Cardiac muscle cell (in vitro differentiated cells and primary cell): ENCODE results near the gene UBL3. TPM values are rescaled to one million over a fixed set of nuclear protein-coding genes. Genes with fewer than 3 reads are reported as not detected.
A peak's percentile ranks its signal among the peaks of the same experiment; 100 is the strongest.

Source experiments
- DNase-seq, 2 donors: peaks; one replicate each; pipeline versions ENCODE4 v3.0.0 to v3.0.0-alpha.2; 2010 to 2017; ENCODE audit warnings: low read depth in 1 of 2, low spot score in 1 of 2
- H3K27ac ChIP-seq: fragments of 200-600 bp; sonication (generic); 2 replicates; pipeline ENCODE4 v1.5.1; 2016
- H3K27me3 ChIP-seq: fragments of 200-600 bp; sonication (generic); 2 replicates; pipeline ENCODE4 v1.6.0; 2016; ENCODE audit warnings: control low read depth
- H3K36me3 ChIP-seq: fragments of 200-600 bp; sonication (generic); 2 replicates; pipeline ENCODE4 v1.5.1; 2016; ENCODE audit warnings: control low read depth
- H3K4me1 ChIP-seq: fragments of 200-600 bp; sonication (generic); 2 replicates; pipeline ENCODE4 v1.8.1; 2017; ENCODE audit warnings: low read depth, mild to moderate bottlenecking, mixed run types
- H3K4me3 ChIP-seq: fragments of 200-600 bp; sonication (generic); 2 replicates; pipeline ENCODE4 v1.5.1; 2016; ENCODE audit warnings: mild to moderate bottlenecking
- H3K9me3 ChIP-seq: fragments of 200-600 bp; sonication (generic); 2 replicates; pipeline ENCODE4 v1.5.1; 2017; ENCODE audit warnings: low read depth, mild to moderate bottlenecking, control low read depth
- CTCF ChIP-seq: IDR thresholded peaks from 2 replicates; pipeline ENCODE4 v1.5.1; 2012; ENCODE audit warnings: low read depth, mild to moderate bottlenecking, low read length
- polyA plus RNA-seq: library from polyadenylated mRNA; unstranded; fragments of >200 nt; fragmentation: Nextera tagmentation; extraction: Ambion mirVana; gene quantifications from 2 replicates; pipeline ENCODE4 v1.2.1, GENCODE V29; 2016
- total RNA-seq: library from RNA; depleted of rRNA; stranded (reverse); fragments of >200 nt; gene quantifications from 2 replicates; pipeline ENCODE4 v1.2.3, GENCODE V29; 2016

UBL3 gene
- total and polyA plus RNA-seq, 2 experiments from 2014 or later = 16.3 to 19.2 TPM

GRCh38 chr13:29801737-29802305 is 48.6 kb downstream of the UBL3 start:
- H3K4me1 ChIP-seq = no peaks in the 10 kb centered on the region
- no peak overlapping the region for H3K27ac ChIP-seq
- no peaks in the 10 kb centered on the region for H3K27me3 ChIP-seq
- DNase-seq = peak in 1 of 2 donors; percentile 25
- H3K9me3 ChIP-seq = no peaks in the 10 kb centered on the region
- H3K36me3 ChIP-seq = no peaks in the 10 kb centered on the region
- no peak overlapping the region for H3K4me3 ChIP-seq
- no peak for TF ChIP-seq CTCF

DNA sequence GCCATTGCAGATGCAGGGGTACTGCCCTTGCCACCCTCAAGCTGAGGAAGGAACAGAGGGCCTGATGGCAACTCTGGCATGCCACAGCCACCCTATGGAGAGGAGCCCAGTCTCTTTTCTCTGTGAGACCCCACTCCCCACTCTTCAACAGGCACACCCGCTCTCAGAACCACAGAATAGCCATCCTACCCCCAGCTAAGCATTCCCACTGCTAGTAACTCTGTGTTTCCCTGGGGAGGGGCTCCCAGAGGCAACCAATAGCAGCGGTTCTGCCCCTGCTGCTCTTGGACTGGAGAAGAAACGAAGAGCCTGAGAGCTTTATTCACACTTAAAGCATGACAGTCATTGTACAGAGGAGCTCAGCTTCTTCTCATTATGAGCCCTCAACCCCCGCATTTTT is 49.3 kb downstream of the UBL3 start:
- no peak for DNase-seq
- Histone ChIP-seq H3K4me3 (no peak overlapping the region), H3K9me3 (no peaks in the 10 kb centered on the region), H3K36me3 (no peaks in the 10 kb centered on the region), H3K27ac (no peak overlapping the region), H3K4me1 (no peaks in the 10 kb centered on the region), H3K27me3 (no peaks in the 10 kb centered on the region)
- TF ChIP-seq CTCF = no peak

GRCh38 chr13:29800687-29801086 is 49.7 kb downstream of the UBL3 start:
- DNase-seq = no peak
- Histone ChIP-seq H3K4me1 (no peaks in the 10 kb centered on the region), H3K36me3 (no peaks in the 10 kb centered on the region), H3K27ac (no peak overlapping the region), H3K27me3 (no peaks in the 10 kb centered on the region), H3K4me3 (no peak overlapping the region), H3K9me3 (no peaks in the 10 kb centered on the region)
- TF ChIP-seq CTCF = no peak

DNA sequence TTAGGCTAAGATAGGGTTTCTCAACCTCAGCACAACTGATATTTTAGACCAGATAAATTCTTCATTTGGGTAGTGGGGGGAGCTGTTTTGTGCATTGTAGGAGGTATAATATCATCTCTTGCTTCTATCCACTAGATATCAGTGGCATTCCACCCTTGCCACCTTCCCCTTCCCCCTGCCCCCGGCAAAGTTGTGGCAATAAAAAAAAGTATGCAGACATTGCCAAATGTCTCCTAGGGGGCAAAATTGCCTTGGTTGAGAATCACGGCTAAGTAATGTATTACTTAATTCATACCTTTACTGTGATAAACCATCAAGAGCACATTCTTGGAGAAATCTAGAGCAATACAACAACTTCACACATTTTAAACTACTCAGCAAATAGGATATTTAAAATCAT is 51.4 kb downstream of the UBL3 start:
- TF ChIP-seq CTCF = no peak
- no peak overlapping the region for H3K4me3 ChIP-seq
- no peak overlapping the region for H3K27ac ChIP-seq
- H3K27me3 ChIP-seq = no peaks in the 10 kb centered on the region
- no peaks in the 10 kb centered on the region for H3K36me3 ChIP-seq
- no peaks in the 10 kb centered on the region for H3K9me3 ChIP-seq
- no peak for DNase-seq
- no peaks in the 10 kb centered on the region for H3K4me1 ChIP-seq

GRCh38 chr13:29791997-29792780 is 58.2 kb downstream of the UBL3 start:
- no peaks in the 10 kb centered on the region for H3K36me3 ChIP-seq
- no peak for TF ChIP-seq CTCF
- DNase-seq = no peak
- no peak overlapping the region for H3K4me3 ChIP-seq
- H3K4me1 ChIP-seq = no peaks in the 10 kb centered on the region
- H3K27ac ChIP-seq = no peak overlapping the region
- no peaks in the 10 kb centered on the region for H3K27me3 ChIP-seq
- no peaks in the 10 kb centered on the region for H3K9me3 ChIP-seq
